GM19468 (cell line): Measurements from ENCODE around the gene RAI2.

ENCODE experiments used
- ATAC-seq: cut with Tn5 transposase; IDR thresholded peaks from one replicate; pipeline ENCODE4 v1.9.1; 2021; ENCODE audit warnings: mild to moderate bottlenecking, moderate library complexity, moderate number of reproducible peaks; ENCODE audit not compliant: unreplicated experiment; ENCODE audit errors: extremely low read depth

The RAI2 gene

DNA sequence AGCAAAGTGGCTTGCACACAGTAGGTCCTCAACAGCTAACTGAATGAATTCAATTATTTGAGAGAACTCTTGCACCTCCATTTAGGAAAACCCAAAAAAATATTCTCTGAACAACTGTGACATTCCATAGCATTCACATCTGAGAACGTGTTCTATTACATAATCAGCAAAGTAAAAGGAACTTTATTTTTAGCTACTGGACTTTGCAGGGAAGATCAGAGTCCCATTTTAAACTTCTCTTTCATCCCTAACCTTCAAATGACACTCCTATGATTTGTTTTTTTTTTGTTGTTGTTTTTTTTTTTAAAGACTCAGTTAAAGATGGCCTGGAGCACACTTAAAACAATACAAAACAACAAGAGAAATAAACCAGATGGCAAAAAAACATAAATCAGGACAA, 30.9 kb downstream of the RAI2 start:
- ATAC-seq: no peak

DNA sequence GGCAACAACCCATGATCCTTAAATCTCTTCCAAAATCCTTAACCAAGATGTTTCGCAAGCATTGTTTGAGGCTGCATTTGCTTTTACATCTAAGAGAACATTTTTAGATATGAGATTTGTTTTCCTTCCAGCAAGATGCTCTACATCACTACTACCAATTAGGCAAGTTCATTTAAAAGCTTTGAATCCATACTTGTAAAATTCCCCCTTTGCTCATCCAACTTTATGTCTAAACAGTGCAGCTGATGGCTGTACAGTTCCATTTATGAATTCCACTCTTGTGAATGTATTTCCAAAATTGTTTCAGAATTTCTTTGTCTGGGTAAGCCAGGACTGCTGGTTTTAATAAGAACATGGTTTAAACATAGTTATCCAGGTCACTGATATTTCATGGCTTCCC, 31.5 kb downstream of the RAI2 start:
- no peak for ATAC-seq

DNA sequence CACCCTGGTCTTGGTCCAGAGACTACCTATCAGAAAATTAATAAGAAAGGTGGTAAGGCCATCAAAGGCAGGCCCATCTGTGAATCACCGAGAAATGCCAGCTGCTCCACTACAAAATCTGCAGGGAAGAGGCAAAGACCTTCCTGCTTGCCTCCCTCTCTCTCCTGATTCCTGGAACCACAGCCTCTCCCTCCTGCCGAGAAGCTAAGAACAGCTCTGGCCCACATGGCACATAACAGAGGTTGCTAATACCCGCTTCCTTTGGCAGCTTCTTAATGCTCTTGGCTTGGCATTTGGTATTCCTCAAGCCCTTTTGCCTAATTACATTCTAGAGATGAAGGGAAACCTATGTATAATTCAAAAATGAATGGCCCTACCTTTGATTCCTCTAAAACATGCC, 32.9 kb downstream of the RAI2 start:
- ATAC-seq: no peak

DNA sequence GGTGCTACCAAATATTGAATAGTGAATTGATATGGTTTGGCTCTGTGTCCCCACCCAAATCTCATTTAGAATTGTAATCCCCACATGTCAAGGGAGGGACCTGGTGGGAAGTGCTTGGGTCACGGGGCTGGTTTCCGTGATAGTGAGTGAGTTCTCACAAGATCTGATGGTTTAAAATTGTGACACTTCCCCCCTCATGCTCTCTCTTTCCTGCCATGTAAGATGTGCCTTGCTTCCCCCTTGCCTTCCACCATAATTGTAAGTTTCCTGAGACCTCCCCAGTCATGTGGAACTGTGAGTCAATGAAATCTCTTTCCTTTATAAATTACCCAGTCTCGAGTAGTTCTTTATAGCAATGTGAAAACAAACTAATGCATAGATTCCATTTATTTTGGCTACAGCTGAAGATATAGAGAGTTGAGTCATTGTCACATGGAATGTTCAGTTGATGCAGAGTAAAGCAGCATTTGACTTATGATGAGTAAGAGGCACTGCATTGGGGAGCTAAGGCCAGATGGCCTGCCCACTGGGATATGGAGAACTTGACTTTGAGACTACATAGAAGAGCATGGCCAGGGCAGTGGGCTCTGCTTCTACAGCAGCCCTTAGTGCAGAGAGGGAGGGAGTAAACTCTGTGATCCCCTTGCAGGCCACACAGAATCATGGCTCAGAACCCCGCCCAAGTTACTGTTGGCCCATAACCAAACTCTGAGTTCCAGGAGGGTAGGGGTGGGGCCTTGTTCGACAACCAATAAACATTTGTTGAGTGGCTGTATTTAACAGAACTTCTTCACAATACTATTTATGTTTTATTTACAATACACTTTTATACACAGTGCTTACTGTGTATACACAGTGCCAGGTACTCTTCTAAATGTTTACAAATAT, 34.2 kb downstream of the RAI2 start:
- no peak for ATAC-seq

DNA sequence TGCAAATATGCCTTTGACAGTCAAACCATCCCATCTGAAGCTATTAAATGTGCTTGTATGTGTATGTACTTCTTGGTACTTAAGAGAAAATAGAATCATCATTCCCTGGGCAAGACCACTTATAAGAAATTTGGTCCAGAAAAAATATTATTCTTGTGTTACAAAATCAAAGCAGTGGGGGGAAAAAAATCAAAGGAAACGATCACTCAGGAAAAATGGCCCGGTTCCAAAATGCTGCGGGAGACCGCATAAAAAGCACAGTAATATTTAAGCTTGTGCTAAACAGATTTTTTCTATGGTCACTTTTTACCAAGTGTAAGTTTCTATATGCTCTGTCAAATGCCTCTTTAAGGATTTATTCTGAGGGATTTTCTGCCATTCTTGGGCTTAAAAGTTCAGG, 36.1 kb downstream of the RAI2 start:
- no peak for ATAC-seq

DNA sequence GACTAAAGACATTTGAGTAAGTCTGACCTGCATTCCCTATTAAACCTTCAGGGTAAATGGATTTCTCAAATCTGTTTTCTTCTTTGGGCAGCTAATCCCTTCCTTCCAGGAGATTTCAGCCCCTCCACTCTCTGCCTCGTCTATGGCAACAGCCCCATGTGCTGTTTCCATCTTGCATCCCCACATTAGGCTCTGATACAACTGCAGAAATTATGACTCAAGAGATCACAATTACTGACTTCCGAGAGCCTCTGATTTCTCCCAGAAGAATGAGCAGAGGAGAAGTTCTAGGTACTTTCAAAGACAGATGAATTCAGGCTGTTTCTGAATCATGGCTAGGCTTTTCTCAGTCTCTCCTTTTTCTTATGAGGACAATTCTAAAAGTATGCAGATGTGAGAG, 38.7 kb downstream of the RAI2 start:
- no peak for ATAC-seq

DNA sequence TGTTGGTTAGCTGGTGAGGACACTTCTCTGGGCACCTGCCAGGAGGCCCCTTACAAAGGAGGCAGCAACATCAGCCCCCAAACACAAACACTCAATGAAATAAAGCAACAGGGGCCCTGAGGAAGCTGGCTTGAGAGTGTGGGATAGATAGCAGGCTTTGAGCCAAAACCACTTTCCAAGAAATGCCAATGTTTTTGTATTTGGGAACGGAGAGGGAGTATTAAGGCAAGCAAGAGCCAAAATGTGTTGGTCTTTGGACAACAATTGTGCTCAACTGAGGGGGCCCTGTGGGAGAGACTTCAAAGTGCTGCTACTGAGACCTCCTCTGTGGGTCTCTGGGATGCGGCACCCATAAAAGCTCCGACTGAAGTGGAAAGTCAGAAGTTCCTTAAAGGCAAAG, 41.0 kb downstream of the RAI2 start:
- ATAC-seq: no peak

DNA sequence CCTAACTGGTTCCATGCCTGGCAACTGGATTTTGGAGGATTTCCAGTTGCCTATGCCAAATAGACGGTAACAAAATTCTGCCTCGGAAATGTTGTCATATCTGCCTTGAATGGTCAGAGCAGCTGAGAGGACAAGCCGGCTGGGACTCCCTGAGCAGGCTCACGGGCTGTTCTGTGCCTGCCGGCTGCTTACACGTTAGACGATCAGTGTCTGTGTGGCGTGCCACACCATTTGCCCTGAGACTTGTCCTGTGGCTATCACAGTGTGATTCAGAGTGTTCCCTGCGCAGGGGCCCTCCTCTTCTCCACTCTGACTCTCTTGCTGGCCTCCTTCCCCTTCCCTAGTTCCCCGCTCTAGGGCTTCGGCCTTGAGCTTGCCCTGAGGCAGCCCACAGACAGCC, 42.4 kb downstream of the RAI2 start:
- ATAC-seq: no peak

DNA sequence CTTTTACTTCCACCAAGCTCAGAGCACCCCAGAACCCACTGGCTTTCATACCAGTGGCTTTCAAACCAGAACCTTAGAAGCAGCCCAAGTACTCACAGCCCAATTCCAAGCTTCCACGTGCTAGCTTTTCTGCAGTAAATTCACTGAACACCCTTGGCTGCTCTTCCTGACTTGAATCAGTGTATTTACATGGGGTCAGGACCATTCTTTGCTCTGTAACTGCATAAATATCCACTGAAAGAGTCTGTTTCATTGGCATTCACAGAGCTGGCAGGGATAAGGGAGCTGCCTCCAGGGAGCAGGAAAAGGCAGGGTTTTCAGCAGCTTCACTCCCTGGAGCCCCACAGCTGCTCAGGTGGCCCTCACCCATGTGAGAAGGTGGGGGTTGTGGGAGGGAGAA, 43.8 kb downstream of the RAI2 start:
- ATAC-seq: no peak

DNA sequence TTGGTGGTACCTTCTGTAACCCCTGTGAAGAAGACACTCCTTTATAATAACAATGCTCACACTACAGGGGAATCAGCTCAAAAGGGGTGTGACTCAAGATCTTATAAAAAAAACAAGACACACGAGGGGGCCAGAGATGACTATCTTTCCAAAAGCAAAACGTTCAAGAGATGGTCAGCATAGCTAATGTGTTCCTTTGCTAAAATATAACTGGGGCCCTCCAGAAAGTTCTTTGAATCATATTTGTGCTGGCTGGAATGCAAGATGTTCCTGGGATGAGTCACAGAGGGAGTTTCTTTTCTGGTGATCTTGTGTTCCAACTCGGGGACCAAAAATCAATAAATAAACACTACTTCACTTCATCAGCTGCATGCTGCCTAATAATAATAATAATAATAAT, 46.5 kb downstream of the RAI2 start:
- no peak for ATAC-seq

DNA sequence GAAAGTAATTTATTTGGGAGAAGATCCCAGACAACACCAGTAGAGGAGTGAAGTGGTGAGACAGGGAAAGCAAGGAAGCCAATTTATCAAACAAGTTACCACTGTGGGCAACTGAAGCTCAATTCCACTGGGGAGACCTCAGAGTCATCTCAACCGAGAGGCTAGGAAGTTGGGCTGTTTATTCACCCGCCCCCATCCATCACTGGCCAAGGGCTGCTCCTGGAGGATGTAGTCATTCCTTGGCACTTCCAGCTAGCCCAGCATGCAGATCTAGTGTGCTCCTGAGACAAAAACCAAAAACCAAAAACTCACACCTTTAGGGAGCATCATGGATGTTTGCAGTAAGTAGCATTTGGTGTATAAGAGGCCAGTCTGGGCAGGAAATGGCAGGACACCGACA, 47.0 kb downstream of the RAI2 start:
- ATAC-seq: no peak

DNA sequence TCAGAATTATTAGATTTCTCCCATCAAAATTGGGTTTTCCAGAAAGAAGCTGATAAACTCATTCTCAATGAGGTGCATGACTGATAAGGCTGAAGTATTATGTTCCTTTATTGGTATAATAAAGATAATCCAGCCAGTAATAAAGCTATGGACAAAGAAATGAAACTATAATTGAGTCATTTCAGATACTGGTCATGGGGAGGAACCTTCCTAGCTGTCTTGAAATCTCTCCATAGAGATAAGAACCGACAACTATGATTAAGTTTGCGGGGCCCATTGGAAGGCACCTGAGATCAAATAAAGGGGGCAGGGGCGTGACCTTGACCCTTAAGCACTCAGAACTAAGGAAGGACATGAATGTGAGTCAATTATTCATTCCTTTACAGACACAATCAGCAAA, 47.8 kb downstream of the RAI2 start:
- ATAC-seq: no peak

DNA sequence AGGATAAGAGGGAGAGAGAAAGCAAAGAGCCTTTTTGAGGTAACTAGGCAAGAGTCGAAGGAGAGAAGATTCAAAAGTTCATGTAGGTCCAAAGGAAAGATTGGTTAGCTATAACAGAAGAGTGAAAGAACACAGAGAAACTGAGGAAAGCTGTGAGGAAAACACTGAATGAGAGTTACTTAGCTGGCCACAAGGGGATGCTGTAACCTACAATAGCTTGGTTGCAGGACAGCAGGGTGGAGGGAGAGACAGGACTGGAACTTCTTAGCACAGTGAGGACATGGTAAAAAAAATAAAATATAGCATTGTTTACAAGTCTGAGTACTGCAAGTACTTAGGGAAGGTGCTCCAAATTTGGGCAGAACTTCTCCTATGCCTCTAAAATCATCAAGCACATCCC, 48.3 kb downstream of the RAI2 start:
- ATAC-seq: no peak

DNA sequence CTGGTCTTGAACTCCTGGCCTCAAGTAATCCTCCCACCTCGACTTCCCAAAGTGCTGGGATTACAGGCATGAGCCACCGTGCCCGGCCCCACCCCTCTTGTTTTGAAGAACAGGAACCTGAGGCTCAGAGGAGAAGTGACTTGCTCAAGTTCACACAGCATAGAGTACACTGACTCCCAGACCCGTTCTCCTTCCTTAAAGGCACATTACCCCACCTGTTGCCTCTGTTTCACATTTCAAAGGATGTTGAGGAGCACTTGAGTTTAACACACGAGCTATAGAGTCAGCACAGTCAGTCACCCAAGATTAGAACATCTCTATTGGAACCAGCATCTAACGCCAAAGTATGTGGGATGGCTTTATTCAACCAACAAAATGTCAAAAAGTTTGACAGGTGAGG, 51.1 kb downstream of the RAI2 start:
- ATAC-seq: no peak

DNA sequence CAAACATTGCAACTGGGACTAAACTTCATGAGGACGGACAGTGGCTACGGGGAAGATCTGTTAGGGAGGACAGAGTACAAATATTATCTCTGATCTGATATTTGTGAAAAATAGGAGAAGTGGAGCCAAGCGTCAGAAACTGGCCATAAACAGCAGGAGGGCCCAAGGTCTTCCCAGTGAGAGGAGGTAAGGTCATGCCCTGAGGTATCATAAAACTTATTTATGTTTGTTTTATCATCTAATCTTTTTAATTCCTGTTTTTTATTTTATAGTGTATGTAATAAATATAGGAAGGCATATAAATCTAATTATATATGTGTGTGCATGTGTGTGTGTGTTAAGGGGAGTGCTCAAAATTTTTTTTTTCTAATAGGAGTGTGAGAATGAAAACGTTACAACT, 51.8 kb downstream of the RAI2 start:
- ATAC-seq: no peak

DNA sequence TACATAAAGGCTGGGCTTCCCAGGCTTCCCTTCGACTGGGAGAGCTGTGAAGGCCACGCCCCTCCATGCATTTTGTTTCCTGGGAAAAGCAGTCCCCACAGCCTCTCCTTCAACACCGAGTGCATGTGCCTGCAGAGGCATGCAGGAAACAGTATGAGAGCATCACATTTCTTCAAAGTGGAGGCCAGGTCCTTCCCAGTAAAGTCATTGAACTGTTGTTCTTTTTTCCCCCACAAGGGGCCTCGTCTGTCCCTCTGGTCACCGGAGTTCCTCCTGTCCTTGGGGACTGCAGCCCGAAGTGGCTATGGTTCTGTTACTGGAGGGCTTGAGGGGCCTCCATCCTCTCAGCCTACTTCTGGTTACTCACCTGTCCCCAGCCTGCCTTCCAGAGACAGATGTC, 56.0 kb downstream of the RAI2 start:
- no peak for ATAC-seq

DNA sequence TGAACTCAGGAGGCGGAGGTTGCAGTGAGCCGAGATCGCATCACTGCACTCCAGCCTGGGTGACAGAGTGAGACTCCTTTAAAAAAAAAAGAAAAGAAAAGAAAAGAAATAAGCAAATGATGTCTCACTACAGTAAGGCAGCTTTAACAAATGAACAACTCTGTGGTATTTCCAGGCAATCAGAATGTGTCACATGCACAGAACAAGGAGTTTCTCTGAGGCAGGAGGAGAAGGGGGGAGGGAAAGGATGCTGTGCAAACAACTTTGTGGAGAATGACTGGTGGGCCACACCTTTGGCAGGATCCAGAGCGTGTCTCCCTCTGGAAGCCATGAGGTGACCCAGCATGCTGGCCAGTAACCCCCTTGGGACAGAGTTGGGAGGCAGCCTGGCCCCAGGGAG, 57.6 kb downstream of the RAI2 start:
- ATAC-seq: no peak

DNA sequence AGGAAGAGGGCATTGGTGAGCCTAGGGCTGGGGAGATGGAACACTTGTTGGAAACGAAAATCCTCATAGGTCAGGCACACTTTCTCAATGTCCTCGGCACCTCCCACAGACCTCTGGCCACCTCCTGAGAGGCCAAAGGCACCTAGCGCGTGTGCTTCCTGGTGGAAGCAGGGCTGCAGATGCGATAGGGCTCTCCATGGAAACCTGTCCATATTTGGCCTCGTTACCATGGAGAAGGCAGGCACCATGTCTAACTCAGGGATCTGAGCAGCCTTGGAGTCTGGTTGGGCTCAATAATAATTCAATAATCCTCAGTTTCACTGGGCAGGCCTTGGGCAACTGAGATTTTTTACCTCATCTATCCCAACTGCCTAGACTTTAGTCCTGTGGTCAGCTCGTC, 58.3 kb downstream of the RAI2 start:
- ATAC-seq: no peak

DNA sequence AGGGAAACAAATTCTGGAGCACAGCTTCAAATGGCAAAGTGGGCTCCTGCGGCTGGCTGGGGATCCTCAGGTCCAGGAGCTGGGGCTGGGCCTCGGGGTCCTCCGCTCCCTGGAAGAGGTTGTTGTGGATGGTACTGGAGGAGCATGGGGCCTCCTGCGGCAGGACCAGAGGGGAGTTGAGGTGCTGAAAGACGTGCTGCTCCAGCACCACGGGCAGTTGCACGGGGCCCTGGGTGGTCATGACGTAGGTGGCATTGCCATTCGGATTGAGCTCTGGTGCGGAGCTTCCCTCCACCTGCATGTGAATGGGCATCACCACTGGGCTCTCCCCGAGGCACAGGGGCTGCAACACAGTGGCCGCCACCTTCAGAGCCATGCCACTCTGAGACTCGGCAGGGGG, 59.7 kb downstream of the RAI2 start:
- ATAC-seq: no peak

DNA sequence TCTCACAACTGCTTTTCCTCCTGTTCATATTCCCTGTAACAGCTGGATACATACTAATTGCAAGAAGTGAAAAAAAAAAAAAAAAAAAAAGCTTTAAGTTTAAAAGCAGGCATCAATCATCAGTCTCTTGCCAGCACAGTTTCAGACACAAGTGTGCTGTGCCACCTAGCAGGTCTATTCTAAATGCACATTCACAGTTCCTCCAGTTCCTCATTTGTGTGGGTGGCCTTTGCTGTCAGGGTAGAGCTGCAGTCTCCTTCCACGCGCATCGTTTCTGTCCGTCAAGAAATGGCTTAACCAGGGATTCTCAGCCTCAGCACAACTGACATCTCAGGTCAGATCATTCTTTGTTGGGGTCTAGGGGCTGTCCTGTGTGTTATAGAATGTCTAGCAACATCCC, 62.2 kb downstream of the RAI2 start:
- ATAC-seq: no peak

DNA sequence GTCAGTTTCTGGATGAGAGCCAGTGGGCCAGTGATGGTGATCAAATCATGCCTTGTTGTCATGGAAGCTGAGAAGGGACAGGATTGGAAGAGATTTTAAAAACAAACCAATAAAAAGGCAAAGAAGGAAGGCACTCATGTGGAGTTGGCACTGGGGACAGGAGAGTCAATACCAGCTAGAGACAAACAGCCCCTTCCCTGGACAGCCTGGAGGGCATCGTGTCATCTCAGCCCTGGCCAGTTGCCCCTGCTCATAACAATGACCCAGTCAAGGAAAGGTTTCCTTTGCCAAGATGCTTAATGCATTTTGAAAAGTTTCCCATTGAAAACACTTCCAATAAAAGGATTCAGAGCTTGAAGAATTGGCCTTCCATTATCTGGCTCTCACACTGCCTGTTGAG, 68.3 kb downstream of the RAI2 start:
- ATAC-seq: no peak

DNA sequence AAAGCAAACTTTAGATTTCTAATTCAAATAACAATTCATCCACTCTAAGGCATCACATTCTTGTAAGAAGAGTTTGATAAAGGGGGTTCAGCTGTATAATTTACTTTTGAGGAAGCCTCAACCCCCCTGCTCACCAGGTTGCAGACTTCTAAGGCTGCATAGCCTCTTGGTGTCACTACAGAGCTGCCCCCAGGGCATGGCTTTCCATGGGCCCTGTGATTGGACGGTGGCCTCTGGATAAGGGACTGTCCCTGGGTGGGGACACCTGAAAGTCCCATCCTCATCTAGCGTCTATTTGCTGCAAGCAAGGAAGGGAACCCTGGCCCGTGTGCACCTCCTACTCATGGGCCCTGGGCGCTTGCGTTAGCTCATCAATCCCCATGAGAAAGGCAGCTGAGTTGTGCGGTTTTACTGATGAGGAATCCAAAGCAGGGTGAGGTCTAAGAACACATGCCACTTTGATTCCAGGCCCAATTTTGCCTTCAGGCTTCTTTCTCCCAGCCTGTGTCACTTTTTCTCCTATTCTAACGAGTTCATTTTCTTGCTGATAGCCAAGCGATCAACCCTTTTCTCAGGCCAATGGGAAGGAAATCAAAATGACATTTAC, 72.0 kb downstream of the RAI2 start:
- no peak for ATAC-seq
